NT2/D1 (cell line): ENCODE measurements around the gene RPL27A.

Source experiments
- SUZ12 ChIP-seq: IDR thresholded peaks from 2 replicates; pipeline ENCODE4 v1.6.1; 2011; ENCODE audit not compliant: insufficient read length, insufficient read depth; ENCODE audit errors: extremely low read depth
- YY1 ChIP-seq: IDR thresholded peaks from 2 replicates; pipeline ENCODE4 v1.6.1; 2011; ENCODE audit not compliant: insufficient read length, insufficient read depth

GRCh38 chr11:8688414-8689362, 6.1 kb downstream of the RPL27A start:
- TF ChIP-seq SUZ12: no peak
- TF ChIP-seq YY1: no peak
